Body of pancreas (tissue), 4 donors: ENCODE data around the gene ABLIM1.

ENCODE experiments used
- CTCF ChIP-seq, 7 experiments: fragments of 450-650 bp in 4 of 7; fragments of 200-600 bp in 3 of 7; sonication (generic) in 3 of 7; IDR thresholded peaks; one replicate each; pipeline ENCODE4 v1.5.1; 2016 to 2019; ENCODE audit warnings: antibody characterized with exemption in 7 of 7
- POLR2A ChIP-seq, 3 donors: fragments of 450-650 bp; IDR thresholded peaks; one replicate each; pipeline ENCODE4 v1.6.1; 2016; ENCODE audit warnings: antibody characterized with exemption in 3 of 3, mild to moderate bottlenecking in 2 of 3

- TF ChIP-seq CTCF (IDR thresholded peaks at IDR 0.05) (no peak), POLR2A (IDR thresholded peaks at IDR 0.05) (no peak)
Observed at GRCh38 chr10:114557854-114558253, 100.2 kb downstream of the ABLIM1 start.
